ENCODE results near the gene UGT1A9.

Gene UGT1A9

GRCh38 chr2:233816771-233817170 lies 145.1 kb downstream of the UGT1A9 start:
- no peak for DNase-seq (ENCODE audit: low read depth in 2 of 2)

- DNase-seq (ENCODE audit: low read depth in 2 of 2) = no peak
Measured at GRCh38 chr2:233817361-233817911, 145.7 kb downstream of the UGT1A9 start.

DNA sequence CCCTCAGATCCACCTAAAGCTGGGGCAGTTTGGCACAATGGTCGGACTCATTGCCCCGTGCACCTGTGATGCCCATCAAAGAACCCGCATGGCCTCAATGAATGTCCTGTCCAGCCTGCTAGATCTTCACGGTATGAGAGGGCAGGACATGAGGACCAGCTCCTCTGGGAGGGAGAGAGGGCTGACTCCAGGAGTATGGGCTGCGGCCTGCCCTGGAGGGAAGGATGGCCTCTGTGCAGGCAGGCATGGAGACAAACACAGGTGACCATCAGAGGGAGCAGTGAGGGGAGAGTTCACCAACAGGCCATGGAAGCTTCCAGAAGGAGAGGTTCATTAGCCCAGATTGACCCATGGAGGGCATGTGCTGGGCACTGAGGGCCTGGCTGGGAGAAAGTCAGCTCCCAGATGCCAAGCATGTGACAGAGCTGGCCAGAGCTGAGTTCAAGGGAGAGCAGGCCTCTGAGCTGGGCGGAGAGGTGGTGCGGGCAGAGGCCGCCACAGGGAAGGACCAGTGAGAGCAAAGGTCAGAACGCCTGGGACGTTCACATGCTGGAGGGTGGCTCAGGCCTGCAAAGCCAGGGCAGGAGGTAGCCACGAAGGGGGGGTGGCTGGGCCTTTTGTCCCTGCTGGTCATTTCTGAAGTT lies 146.4 kb downstream of the UGT1A9 start:
- no peak for DNase-seq (ENCODE audit: low read depth in 2 of 2)

DNA sequence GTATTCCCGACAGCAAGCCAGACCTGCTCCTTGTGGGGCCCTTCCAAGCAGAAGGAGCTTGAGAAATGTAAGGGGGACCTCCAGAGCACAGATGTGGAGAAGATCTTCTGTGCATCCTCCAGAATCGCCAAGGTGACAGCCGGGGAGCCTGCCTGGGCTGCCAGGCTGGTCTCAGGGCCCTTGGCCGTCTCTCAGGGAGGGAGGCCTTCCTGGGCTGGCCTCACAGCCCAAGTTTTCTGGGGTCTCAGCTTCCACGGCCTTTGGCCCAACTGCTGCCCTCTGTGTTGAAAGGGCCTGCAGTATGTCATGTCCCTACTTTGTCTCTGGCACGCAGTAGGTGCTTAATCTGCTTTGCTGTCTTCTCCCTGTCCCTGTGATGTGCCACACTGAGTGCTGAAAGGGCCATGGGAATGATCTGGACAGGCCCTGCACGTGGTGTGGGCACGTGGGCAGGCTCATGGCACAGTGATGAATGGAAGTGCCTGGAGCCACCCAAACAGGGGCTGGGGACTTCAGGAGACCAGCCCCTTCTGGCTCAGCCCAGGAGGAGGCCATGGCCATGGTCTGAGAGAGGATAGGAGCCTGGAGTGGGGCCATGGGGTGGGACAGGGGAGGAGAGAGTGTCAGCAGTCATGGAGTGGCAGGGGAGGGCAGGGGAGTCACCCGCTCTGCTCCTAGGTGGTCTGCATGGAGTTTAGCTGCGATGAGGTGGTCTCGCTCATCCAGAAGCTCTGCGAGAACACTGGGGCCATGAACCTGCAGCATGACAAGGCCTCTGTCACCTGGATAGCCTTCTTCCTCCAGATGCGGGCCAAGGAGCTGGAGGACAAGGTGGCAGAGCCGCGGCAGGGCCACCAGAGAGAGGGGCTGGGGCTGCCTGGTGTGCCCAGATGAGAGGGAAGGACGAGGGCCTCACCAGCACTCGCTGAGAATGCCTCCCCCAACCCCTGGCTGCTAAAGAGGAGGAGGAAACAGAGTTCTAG lies 147.2 kb downstream of the UGT1A9 start:
- DNase-seq (ENCODE audit: low read depth in 2 of 2) = no peak

DNA sequence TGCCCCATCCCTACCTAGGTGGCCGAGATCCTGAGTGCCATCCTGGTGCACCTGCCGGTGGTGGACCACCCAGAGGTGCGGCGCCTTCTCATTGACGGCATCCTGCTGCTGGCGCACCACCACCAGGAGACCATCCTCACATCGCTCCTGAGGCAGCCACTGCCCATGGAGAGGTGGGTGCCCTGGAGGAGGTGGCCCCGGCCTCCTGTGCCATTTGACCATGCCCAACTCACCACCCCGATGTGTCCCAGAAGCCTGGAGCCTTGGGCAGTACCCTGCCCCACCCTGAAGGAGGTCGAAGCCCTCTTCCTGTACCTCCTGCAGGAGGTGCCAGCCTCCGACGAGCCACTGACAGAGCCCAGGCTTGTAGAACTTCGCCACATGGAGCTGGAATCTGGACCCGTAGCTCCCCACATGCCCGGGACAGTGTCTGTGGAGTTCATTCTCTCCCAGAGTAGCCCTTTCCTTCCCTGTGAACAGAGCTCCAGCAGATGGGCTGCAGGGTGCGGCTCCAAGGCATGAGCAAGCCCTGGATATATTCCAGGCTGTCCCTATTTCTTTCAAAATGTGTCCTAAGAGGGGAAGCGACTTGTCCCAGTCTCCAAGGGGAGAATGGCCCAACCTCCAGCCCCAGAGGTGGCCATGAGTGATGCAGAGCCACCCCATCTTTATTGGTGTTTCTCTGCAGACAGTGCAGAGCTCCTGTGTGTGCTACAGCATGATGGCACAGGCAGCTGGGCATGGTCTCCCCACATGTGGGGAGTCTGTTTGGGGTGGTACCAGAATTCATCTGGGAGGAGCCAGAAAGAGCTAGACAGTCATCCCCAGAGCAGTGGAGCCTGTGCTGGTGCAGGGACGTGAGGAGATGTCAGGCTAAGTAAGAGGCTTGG lies 148.4 kb downstream of the UGT1A9 start:
- no peak for DNase-seq (ENCODE audit: low read depth in 2 of 2)

DNA sequence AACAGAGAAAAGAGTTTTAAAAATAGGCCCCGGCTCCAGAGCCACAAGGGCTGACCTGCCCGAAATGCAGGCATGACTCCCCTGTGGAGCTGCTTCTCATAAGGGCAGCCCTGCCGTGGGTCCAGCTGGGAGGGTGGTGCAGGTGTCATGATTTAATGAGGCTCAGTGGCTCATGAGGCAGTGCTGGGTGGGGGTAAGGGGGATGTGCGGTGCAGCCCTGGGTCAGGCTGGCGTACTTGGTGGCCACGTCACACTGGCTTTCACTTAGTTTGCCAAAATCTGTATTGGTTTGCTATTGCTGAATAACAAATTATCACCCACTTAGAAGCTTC lies 149.0 kb downstream of the UGT1A9 start:
- no peak for DNase-seq (ENCODE audit: low read depth in 2 of 2)

DNA sequence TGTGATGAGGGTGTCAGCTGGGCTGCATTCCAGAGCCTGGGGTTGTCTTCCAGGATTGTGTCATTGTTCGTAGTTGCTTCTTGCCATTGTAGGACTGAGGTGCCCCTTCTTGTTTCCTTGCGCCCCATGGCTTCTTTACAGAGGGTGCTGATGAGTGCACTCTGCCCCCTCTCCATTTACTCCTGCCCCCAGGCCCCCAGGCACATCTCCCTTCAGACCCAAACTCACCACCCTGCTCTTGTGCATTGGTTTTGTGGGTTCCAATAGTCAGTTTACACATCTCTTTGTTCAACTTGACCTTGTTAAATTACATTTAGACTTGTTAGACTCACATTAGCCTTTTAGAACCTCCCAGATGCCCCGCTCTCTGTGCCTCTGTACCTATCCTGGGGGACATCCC lies 149.5 kb downstream of the UGT1A9 start:
- no peak for DNase-seq (ENCODE audit: low read depth in 2 of 2)

- DNase-seq (ENCODE audit: low read depth in 2 of 2) = no peak
Measured at GRCh38 chr2:233821709-233822100, 150.0 kb downstream of the UGT1A9 start.

GRCh38 chr2:233822101-233822771 lies 150.5 kb downstream of the UGT1A9 start:
- no peak for DNase-seq (ENCODE audit: low read depth in 2 of 2)

Measured in stimulated activated CD8-positive, alpha-beta memory T cell treated with anti-CD3 and anti-CD28 coated beads, Interleukin-7, amount 100 ng/mL, for 4 hours (primary cell).